ENCODE results near the gene ACVR1. TPM values are rescaled to one million over a fixed set of nuclear protein-coding genes. Genes with fewer than 3 reads are reported as not detected.
"Not testable (repeated sequence)": the region's sequence is repeated elsewhere in the genome, so short reads cannot be mapped to it uniquely, and the experiment has no call there.

ACVR1 gene
- total RNA-seq, 2 experiments from 2014 or later: 13.4 to 16.1 TPM

- no peak overlapping the region for H3K27ac Mint-ChIP-seq
- H3K4me3 Mint-ChIP-seq: no peak overlapping the region
- peaks cover 50% of the 10 kb centered on the region for H3K36me3 Mint-ChIP-seq
- DNase-seq (no peak), ATAC-seq (ENCODE audit: low read depth) (no peak)
- H3K9me3 Mint-ChIP-seq: peaks cover 4% of the 10 kb centered on the region
- no peaks in the 10 kb centered on the region for H3K27me3 Mint-ChIP-seq
- POLR2A ChIA-PET: no interaction called here
- H3K4me1 Mint-ChIP-seq: peaks cover 14% of the 10 kb centered on the region
Observed at GRCh38 chr2:157737656-157738055, 138.5 kb downstream of the ACVR1 start.

- ATAC-seq (ENCODE audit: low read depth) (no peak), DNase-seq (no peak)
- POLR2A ChIA-PET: no interaction called here
- Mint-ChIP-seq H3K27me3 (no peaks in the 10 kb centered on the region), H3K27ac (no peak overlapping the region), H3K36me3 (peaks cover 51% of the 10 kb centered on the region), H3K9me3 (peaks cover 7% of the 10 kb centered on the region), H3K4me1 (peaks cover 5% of the 10 kb centered on the region), H3K4me3 (no peak overlapping the region)
Observed at GRCh38 chr2:157735532-157735931, 140.6 kb downstream of the ACVR1 start.

- ATAC-seq (ENCODE audit: low read depth): no peak
Observed at GRCh38 chr2:157733263-157733662, 142.9 kb downstream of the ACVR1 start.

GRCh38 chr2:157732596-157732995 is 143.5 kb downstream of the ACVR1 start:
- ATAC-seq (ENCODE audit: low read depth): no peak
- Mint-ChIP-seq H3K4me3 (no peak overlapping the region), H3K36me3 (peaks cover 55% of the 10 kb centered on the region), H3K9me3 (peaks cover 12% of the 10 kb centered on the region), H3K4me1 (peaks cover 5% of the 10 kb centered on the region), H3K27me3 (no peaks in the 10 kb centered on the region), H3K27ac (no peak overlapping the region)
- DNase-seq: no peak
- POLR2A ChIA-PET: no interaction called here

More at GRCh38 chr2:157733263-157733662, 142.9 kb downstream of the ACVR1 start:
- Mint-ChIP-seq H3K27ac (no peak overlapping the region), H3K9me3 (peaks cover 12% of the 10 kb centered on the region), H3K27me3 (no peaks in the 10 kb centered on the region), H3K4me3 (no peak overlapping the region), H3K36me3 (peaks cover 58% of the 10 kb centered on the region), H3K4me1 (peaks cover 5% of the 10 kb centered on the region)
- POLR2A ChIA-PET: no interaction called here
- DNase-seq: no peak

GRCh38 chr2:157727693-157728092 is 148.4 kb downstream of the ACVR1 start:
- ATAC-seq (ENCODE audit: low read depth) (no peak), DNase-seq (no peak)
- H3K4me3 Mint-ChIP-seq: no peak overlapping the region
- H3K27me3 Mint-ChIP-seq: no peaks in the 10 kb centered on the region
- H3K36me3 Mint-ChIP-seq: peaks cover 49% of the 10 kb centered on the region
- H3K4me1 Mint-ChIP-seq: peaks cover 3% of the 10 kb centered on the region
- H3K9me3 Mint-ChIP-seq: peaks cover 16% of the 10 kb centered on the region
- no peak overlapping the region for H3K27ac Mint-ChIP-seq
- POLR2A ChIA-PET: no interaction called here

GRCh38 chr2:157726946-157727345 is 149.2 kb downstream of the ACVR1 start:
- ATAC-seq (ENCODE audit: low read depth) (no peak), DNase-seq (no peak)
- Mint-ChIP-seq H3K4me3 (no peak overlapping the region), H3K9me3 (peaks cover 17% of the 10 kb centered on the region), H3K36me3 (peaks cover 48% of the 10 kb centered on the region), H3K27ac (no peak overlapping the region), H3K4me1 (peaks cover 3% of the 10 kb centered on the region), H3K27me3 (no peaks in the 10 kb centered on the region)
- POLR2A ChIA-PET: no interaction called here

- Mint-ChIP-seq H3K27ac (no peak overlapping the region), H3K4me1 (peaks cover 3% of the 10 kb centered on the region), H3K9me3 (peaks cover 16% of the 10 kb centered on the region), H3K4me3 (no peak overlapping the region), H3K27me3 (no peaks in the 10 kb centered on the region), H3K36me3 (peaks cover 45% of the 10 kb centered on the region)
- POLR2A ChIA-PET: no interaction called here
- ATAC-seq (ENCODE audit: low read depth): no peak
- DNase-seq: no peak
Observed at GRCh38 chr2:157725846-157726245, 150.3 kb downstream of the ACVR1 start.

- POLR2A ChIA-PET: no interaction called here
- ATAC-seq (ENCODE audit: low read depth) (no peak), DNase-seq (no peak)
- Mint-ChIP-seq H3K36me3 (peaks cover 36% of the 10 kb centered on the region), H3K27ac (no peak overlapping the region), H3K4me3 (no peak overlapping the region), H3K9me3 (peaks cover 11% of the 10 kb centered on the region), H3K27me3 (no peaks in the 10 kb centered on the region), H3K4me1 (peaks cover 3% of the 10 kb centered on the region)
Observed at GRCh38 chr2:157722580-157723234, 153.4 kb downstream of the ACVR1 start.

- H3K9me3 Mint-ChIP-seq: peaks cover 11% of the 10 kb centered on the region
- H3K4me1 Mint-ChIP-seq: peaks cover under 1% of the 10 kb centered on the region
- no peak overlapping the region for H3K27ac Mint-ChIP-seq
- H3K36me3 Mint-ChIP-seq: peaks cover 26% of the 10 kb centered on the region
- DNase-seq (no peak), ATAC-seq (ENCODE audit: low read depth) (no peak)
- H3K4me3 Mint-ChIP-seq: no peak overlapping the region
- H3K27me3 Mint-ChIP-seq: no peaks in the 10 kb centered on the region
- POLR2A ChIA-PET: no interaction called here
Observed at GRCh38 chr2:157720504-157720903, 155.6 kb downstream of the ACVR1 start.

- DNase-seq; H3K27ac Mint-ChIP-seq; H3K4me3 Mint-ChIP-seq; ATAC-seq (ENCODE audit: low read depth); H3K27me3 Mint-ChIP-seq; POLR2A ChIA-PET; H3K4me1 Mint-ChIP-seq: not testable (repeated sequence)
- Mint-ChIP-seq H3K36me3 (peaks cover 11% of the 10 kb centered on the region), H3K9me3 (peaks cover 18% of the 10 kb centered on the region)
Observed at GRCh38 chr2:157704653-157705052, 171.5 kb downstream of the ACVR1 start.

GRCh38 chr2:157704148-157704547 is 172.0 kb downstream of the ACVR1 start:
- H3K27ac Mint-ChIP-seq; DNase-seq; POLR2A ChIA-PET; H3K4me1 Mint-ChIP-seq; H3K4me3 Mint-ChIP-seq; ATAC-seq (ENCODE audit: low read depth); H3K27me3 Mint-ChIP-seq: not testable (repeated sequence)
- Mint-ChIP-seq H3K9me3 (peaks cover 15% of the 10 kb centered on the region), H3K36me3 (peaks cover 11% of the 10 kb centered on the region)

- ATAC-seq (ENCODE audit: low read depth): no peak
- Mint-ChIP-seq H3K4me1 (no peaks in the 10 kb centered on the region), H3K27me3 (peaks cover 5% of the 10 kb centered on the region), H3K4me3 (no peak overlapping the region), H3K27ac (no peak overlapping the region), H3K9me3 (peaks cover 9% of the 10 kb centered on the region), H3K36me3 (peaks cover 1% of the 10 kb centered on the region)
- POLR2A ChIA-PET: no interaction called here
- DNase-seq: no peak
Observed at GRCh38 chr2:157699806-157700205, 176.3 kb downstream of the ACVR1 start.

GRCh38 chr2:157699009-157699408 is 177.1 kb downstream of the ACVR1 start:
- Mint-ChIP-seq H3K27me3 (peaks cover 5% of the 10 kb centered on the region), H3K27ac (no peak overlapping the region), H3K4me1 (no peaks in the 10 kb centered on the region), H3K4me3 (no peak overlapping the region), H3K36me3 (peaks cover 1% of the 10 kb centered on the region), H3K9me3 (peaks cover 9% of the 10 kb centered on the region)
- ATAC-seq (ENCODE audit: low read depth) (no peak), DNase-seq (no peak)
- POLR2A ChIA-PET: no interaction called here

GRCh38 chr2:157698430-157698829 is 177.7 kb downstream of the ACVR1 start:
- no peak overlapping the region for H3K27ac Mint-ChIP-seq
- peaks cover 1% of the 10 kb centered on the region for H3K36me3 Mint-ChIP-seq
- no peaks in the 10 kb centered on the region for H3K4me1 Mint-ChIP-seq
- DNase-seq (no peak), ATAC-seq (ENCODE audit: low read depth) (no peak)
- POLR2A ChIA-PET: no interaction called here
- peaks cover 5% of the 10 kb centered on the region for H3K27me3 Mint-ChIP-seq
- peaks cover 9% of the 10 kb centered on the region for H3K9me3 Mint-ChIP-seq
- H3K4me3 Mint-ChIP-seq: no peak overlapping the region

Measured in activated naive CD8-positive, alpha-beta T cell treated with anti-CD3 and anti-CD28 coated beads, Interleukin-2, amount 10 ng/mL, durations not matched to agents 7 days and 5 days (primary cell).